Measurements from ENCODE around the gene CUBN.

DNA sequence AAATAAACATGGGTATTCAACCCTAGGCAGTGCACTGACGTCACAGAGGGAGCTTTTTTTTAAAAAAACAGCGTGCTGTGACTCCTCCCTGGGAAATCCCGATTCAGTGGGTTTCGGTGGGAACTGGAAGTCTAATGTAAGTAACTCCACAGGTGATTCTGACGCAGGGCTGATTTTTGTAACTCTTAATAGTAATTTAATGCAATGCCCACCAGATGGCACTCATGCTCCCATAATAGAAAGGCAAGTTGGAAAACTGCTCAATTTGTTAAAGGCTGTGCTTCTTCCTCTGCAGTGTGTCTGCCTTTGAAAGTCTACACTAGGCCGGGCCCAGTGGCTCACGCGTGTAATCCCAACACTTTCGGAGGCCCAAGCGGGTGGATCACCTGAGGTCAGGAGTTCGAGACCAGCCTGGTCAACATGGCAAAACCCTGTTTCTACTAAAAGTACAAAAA lies 301.5 kb downstream of the CUBN start:
- TF ChIP-seq, protein P1, sequence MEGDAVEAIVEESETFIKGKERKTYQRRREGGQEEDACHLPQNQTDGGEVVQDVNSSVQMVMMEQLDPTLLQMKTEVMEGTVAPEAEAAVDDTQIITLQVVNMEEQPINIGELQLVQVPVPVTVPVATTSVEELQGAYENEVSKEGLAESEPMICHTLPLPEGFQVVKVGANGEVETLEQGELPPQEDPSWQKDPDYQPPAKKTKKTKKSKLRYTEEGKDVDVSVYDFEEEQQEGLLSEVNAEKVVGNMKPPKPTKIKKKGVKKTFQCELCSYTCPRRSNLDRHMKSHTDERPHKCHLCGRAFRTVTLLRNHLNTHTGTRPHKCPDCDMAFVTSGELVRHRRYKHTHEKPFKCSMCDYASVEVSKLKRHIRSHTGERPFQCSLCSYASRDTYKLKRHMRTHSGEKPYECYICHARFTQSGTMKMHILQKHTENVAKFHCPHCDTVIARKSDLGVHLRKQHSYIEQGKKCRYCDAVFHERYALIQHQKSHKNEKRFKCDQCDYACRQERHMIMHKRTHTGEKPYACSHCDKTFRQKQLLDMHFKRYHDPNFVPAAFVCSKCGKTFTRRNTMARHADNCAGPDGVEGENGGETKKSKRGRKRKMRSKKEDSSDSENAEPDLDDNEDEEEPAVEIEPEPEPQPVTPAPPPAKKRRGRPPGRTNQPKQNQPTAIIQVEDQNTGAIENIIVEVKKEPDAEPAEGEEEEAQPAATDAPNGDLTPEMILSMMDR (conservative IDR thresholded peaks at IDR 0.05), result peak; percentile 65
- TF ChIP-seq ZFX (IDR thresholded peaks at IDR 0.05), result no peak
